OCI-LY3 (cell line): ENCODE measurements around the gene C4BPB.

ENCODE experiments used
- CTCF ChIP-seq: fragments of 200-600, 300-600 bp; sonication (generic); IDR thresholded peaks from 2 replicates; pipeline ENCODE4 v1.5.1; 2014; ENCODE audit warnings: antibody characterized with exemption, low read length, low read depth
- EZH2phosphoT487 ChIP-seq: fragments of 200-600 bp; shearing (Covaris generic); IDR thresholded peaks from 2 replicates; pipeline ENCODE4 v1.6.1; 2018; ENCODE audit warnings: antibody characterized with exemption, mixed run types, low read depth

GRCh38 chr1:207128336-207128921, 39.8 kb downstream of the C4BPB start:
- TF ChIP-seq CTCF: no peak
- no peak for TF ChIP-seq EZH2phosphoT487
